Heart left ventricle (tissue), 13 donors: ENCODE data around the gene CACNA2D3.

ENCODE experiments used
- POLR2A ChIP-seq, 2 donors: fragments of 450-650 bp; IDR thresholded peaks; one replicate each; pipeline ENCODE4 v1.6.1; 2017; ENCODE audit warnings: antibody characterized with exemption in 2 of 2, mild to moderate bottlenecking in 2 of 2, moderate library complexity in 2 of 2
- TF ChIP-seq, protein P1 (sequence below), 12 donors: fragments of 200-600 bp; sonication (generic) in 4 of 12; IDR thresholded peaks; one replicate each; pipeline versions ENCODE4 v1.5.0 to v1.8.0; 2018 to 2022; ENCODE audit warnings: antibody characterized with exemption in 12 of 12, mild to moderate bottlenecking in 5 of 12
- donor health status: ischemic (EF 13 %, LVEDD 7.1; RV severe dilation, severe dysfunction).
- donor health status: DM: no; HTN: yes; CAD: no.
- donor health status: DM: no; HTN: no; CAD: no.
- donor health status: ischemic (EF 25% LVEDD 6.9; RV normal size, moderate dysfunction).
- donor health status: ischemic (EF 25% LVEDD 5.7; RV mildly dilated, moderate dysfunction).
- donor health status: ischemic (EF 35%, LVEDD 5.7; RV mildly dilated, moderate dysfunction).
- donor health status: nonischemic (EF 11% LVEDD 7.7; RV severe dilation, severe dysfunction).
- donor health status: DM: yes; HTN: yes; CAD: no.
- donor health status: PGD.
- donor health status: ischemic (EF 29% LVEDD 5.4; RV normal size, mild dysfunction).
- donor health status: nonischemic (EF 23%, LVEDD 6.1; RV moderate dilation, normal function).

DNA sequence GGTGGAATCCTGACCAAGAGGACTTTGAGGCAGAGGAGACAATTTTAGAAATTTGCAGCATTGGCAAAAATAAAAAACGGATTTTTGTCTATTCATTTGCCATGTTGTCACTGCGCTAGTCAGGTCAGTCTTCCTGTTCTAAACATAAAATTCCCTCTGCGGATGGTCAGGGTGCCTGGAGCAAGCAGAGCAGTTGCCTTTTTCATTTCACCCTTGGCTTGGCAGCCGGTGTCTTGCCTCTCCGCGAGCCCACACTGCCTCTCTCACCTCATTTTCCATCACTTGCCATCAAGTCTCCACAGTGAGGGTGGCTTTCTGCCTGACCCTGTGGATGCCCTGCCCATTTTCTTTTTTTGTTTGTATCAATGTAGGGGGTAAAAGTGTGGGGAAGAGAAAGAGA, 409.4 kb downstream of the CACNA2D3 start:
- no peak for TF ChIP-seq POLR2A (IDR thresholded peaks at IDR 0.05)
- TF ChIP-seq, protein P1, sequence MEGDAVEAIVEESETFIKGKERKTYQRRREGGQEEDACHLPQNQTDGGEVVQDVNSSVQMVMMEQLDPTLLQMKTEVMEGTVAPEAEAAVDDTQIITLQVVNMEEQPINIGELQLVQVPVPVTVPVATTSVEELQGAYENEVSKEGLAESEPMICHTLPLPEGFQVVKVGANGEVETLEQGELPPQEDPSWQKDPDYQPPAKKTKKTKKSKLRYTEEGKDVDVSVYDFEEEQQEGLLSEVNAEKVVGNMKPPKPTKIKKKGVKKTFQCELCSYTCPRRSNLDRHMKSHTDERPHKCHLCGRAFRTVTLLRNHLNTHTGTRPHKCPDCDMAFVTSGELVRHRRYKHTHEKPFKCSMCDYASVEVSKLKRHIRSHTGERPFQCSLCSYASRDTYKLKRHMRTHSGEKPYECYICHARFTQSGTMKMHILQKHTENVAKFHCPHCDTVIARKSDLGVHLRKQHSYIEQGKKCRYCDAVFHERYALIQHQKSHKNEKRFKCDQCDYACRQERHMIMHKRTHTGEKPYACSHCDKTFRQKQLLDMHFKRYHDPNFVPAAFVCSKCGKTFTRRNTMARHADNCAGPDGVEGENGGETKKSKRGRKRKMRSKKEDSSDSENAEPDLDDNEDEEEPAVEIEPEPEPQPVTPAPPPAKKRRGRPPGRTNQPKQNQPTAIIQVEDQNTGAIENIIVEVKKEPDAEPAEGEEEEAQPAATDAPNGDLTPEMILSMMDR (IDR thresholded peaks at IDR 0.05): no peak
